OCI-LY1 (cell line): ENCODE results near the gene GALNT1.

Experiments
- H2AFZ ChIP-seq: fragments of 200-600 bp; sonication (generic), shearing (Covaris generic); 2 replicates; pipeline ENCODE4 v1.6.0; 2014; ENCODE audit warnings: antibody characterized with exemption, mild to moderate bottlenecking, low read length
- H3F3A ChIP-seq: fragments of 200-600 bp; sonication (generic), shearing (Covaris generic); 2 replicates; pipeline ENCODE4 v1.6.0; 2014; ENCODE audit warnings: mild to moderate bottlenecking, antibody characterized with exemption, low read length, moderate library complexity; ENCODE audit not compliant: insufficient read depth
- H3K27ac ChIP-seq: fragments of 200-600 bp; sonication (generic); 2 replicates; pipeline ENCODE4 v1.5.1; 2014; ENCODE audit warnings: low read length, mixed run types, mild to moderate bottlenecking, low read depth; ENCODE audit not compliant: poor library complexity, severe bottlenecking
- H3K27me3 ChIP-seq: fragments of 200-600 bp; sonication (generic); 2 replicates; pipeline ENCODE4 v1.6.0; 2014; ENCODE audit warnings: antibody characterized with exemption, mild to moderate bottlenecking, low read length, moderate library complexity; ENCODE audit not compliant: insufficient read depth
- H3K36me3 ChIP-seq: fragments of 200-600 bp; sonication (generic); 2 replicates; pipeline ENCODE4 v1.6.1; 2014; ENCODE audit warnings: mild to moderate bottlenecking, antibody characterized with exemption, low read length, moderate library complexity, mixed read lengths; ENCODE audit not compliant: insufficient read depth
- H3K4me1 ChIP-seq: fragments of 200-600 bp; sonication (generic); 2 replicates; pipeline ENCODE4 v1.5.1; 2014; ENCODE audit warnings: mild to moderate bottlenecking, low read length, moderate library complexity; ENCODE audit not compliant: insufficient read depth, severe bottlenecking
- H3K4me2 ChIP-seq: fragments of 200-600 bp; sonication (generic), shearing (Covaris generic); 2 replicates; pipeline ENCODE4 v1.6.1; 2014; ENCODE audit warnings: low read length
- H3K4me3 ChIP-seq: fragments of 200-600 bp; sonication (generic); 2 replicates; pipeline ENCODE4 v1.5.1; 2014; ENCODE audit warnings: low read length, low read depth, mild to moderate bottlenecking, mixed read lengths; ENCODE audit not compliant: poor library complexity, severe bottlenecking
- H3K79me2 ChIP-seq: fragments of 200-600 bp; shearing (Covaris generic); 2 replicates; pipeline ENCODE4 v1.6.1; 2016; ENCODE audit warnings: mixed run types, low read length, mixed read lengths; ENCODE audit not compliant: insufficient read depth
- H3K9ac ChIP-seq: fragments of 200-600 bp; sonication (generic), shearing (Covaris generic); 2 replicates; pipeline ENCODE4 v1.6.1; 2014; ENCODE audit warnings: mild to moderate bottlenecking, low read length, mixed read lengths
- H3K9me2 ChIP-seq: fragments of 200-600 bp; sonication (generic), shearing (Covaris generic); 2 replicates; pipeline ENCODE4 v1.6.1; 2014; ENCODE audit warnings: low read depth, mild to moderate bottlenecking, low read length, mixed read lengths
- H3K9me3 ChIP-seq: fragments of 200-600 bp; shearing (Covaris generic); 2 replicates; pipeline ENCODE4 v1.6.1; 2014; ENCODE audit warnings: low read length, mixed read lengths
- H4K20me1 ChIP-seq: fragments of 200-600 bp; sonication (generic), shearing (Covaris generic); 2 replicates; pipeline ENCODE4 v1.6.0; 2016; ENCODE audit warnings: mild to moderate bottlenecking, low read length; ENCODE audit not compliant: insufficient read depth
- CTCF ChIP-seq: fragments of 200-600 bp; sonication (generic), shearing (Covaris generic); IDR thresholded peaks from 2 replicates; pipeline ENCODE4 v1.5.1; 2017; ENCODE audit warnings: mild to moderate bottlenecking, antibody characterized with exemption, low read length, moderate library complexity, mixed read lengths
- EZH2 ChIP-seq: fragments of 200-600 bp; sonication (generic), shearing (Covaris generic); IDR thresholded peaks from 2 replicates; pipeline ENCODE4 v1.8.0; 2017; ENCODE audit warnings: borderline replicate concordance, mixed run types, mild to moderate bottlenecking, antibody characterized with exemption, low read length, moderate library complexity, mixed read lengths

The GALNT1 gene

GRCh38 chr18:35746826-35747339 lies 165.3 kb downstream of the GALNT1 start:
- Histone ChIP-seq H3K4me2 (no peak overlapping the region), H3K4me3 (no peak overlapping the region), H3K36me3 (no peaks in the 10 kb centered on the region), H3K27ac (no peak overlapping the region), H4K20me1 (no peaks in the 10 kb centered on the region), H3K9me3 (no peaks in the 10 kb centered on the region), H3K4me1 (no peaks in the 10 kb centered on the region), H3K79me2 (no peaks in the 10 kb centered on the region), H3K9ac (no peak overlapping the region), H3F3A (no peaks in the 10 kb centered on the region), H2AFZ (no peak overlapping the region), H3K27me3 (no peaks in the 10 kb centered on the region), H3K9me2 (no peaks in the 10 kb centered on the region)
- TF ChIP-seq EZH2 (no peak), CTCF (no peak)

DNA sequence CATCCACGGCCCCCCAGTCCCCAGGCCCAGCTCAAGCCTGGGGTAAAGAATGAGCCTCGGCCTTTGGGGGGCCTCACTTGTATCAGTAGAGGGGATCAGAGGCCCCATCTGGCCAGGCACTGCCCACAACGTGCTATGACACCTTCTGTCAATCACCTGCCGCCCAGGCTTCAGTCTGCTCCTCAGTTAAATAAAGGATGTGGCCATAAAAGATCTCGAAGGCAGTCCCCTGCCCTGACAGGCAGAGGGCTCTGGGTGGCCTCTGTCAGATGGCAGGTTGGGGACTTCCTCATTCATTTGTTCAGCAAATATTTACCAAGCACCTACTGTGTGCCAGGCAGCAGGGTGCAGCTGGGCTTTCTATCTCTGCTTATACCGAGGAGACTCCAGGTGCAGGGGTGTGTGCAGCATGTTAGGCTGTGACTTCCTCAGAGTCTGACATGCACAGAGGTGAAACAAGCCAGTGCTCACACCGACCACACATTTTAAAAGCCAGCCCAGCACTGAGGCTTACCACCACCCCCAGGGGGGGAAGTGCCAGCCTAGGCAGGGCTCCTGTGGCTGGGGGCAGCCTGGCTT lies 166.4 kb downstream of the GALNT1 start:
- no peaks in the 10 kb centered on the region for H3K36me3 ChIP-seq
- no peak overlapping the region for H3K27ac ChIP-seq
- H3K4me1 ChIP-seq: no peaks in the 10 kb centered on the region
- no peaks in the 10 kb centered on the region for H3K79me2 ChIP-seq
- no peak overlapping the region for H2AFZ ChIP-seq
- no peak for TF ChIP-seq EZH2
- TF ChIP-seq CTCF: no peak
- H3K4me3 ChIP-seq: no peak overlapping the region
- no peaks in the 10 kb centered on the region for H3K9me3 ChIP-seq
- no peak overlapping the region for H3K9ac ChIP-seq
- H3F3A ChIP-seq: no peaks in the 10 kb centered on the region
- no peak overlapping the region for H3K4me2 ChIP-seq
- H4K20me1 ChIP-seq: no peaks in the 10 kb centered on the region
- H3K27me3 ChIP-seq: no peaks in the 10 kb centered on the region
- no peaks in the 10 kb centered on the region for H3K9me2 ChIP-seq

- no peaks in the 10 kb centered on the region for H3K79me2 ChIP-seq
- TF ChIP-seq CTCF: no peak
- TF ChIP-seq EZH2: no peak
- no peaks in the 10 kb centered on the region for H3F3A ChIP-seq
- H3K9ac ChIP-seq: no peak overlapping the region
- no peaks in the 10 kb centered on the region for H3K27me3 ChIP-seq
- H4K20me1 ChIP-seq: no peaks in the 10 kb centered on the region
- no peak overlapping the region for H2AFZ ChIP-seq
- H3K4me2 ChIP-seq: no peak overlapping the region
- H3K27ac ChIP-seq: no peak overlapping the region
- no peaks in the 10 kb centered on the region for H3K9me2 ChIP-seq
- no peaks in the 10 kb centered on the region for H3K4me1 ChIP-seq
- no peaks in the 10 kb centered on the region for H3K9me3 ChIP-seq
- H3K4me3 ChIP-seq: no peak overlapping the region
- H3K36me3 ChIP-seq: no peaks in the 10 kb centered on the region
Measured at GRCh38 chr18:35749701-35750100, 168.2 kb downstream of the GALNT1 start.
